HepG2 (cell line): ENCODE data around the gene VSTM1. TPM values are rescaled to one million over a fixed set of nuclear protein-coding genes. Genes with fewer than 3 reads are reported as not detected.

ENCODE experiments used
- ATAC-seq: fragments of 200-7000 bp; cut with Tn5 transposase; 3 replicates; pipeline ENCODE4 v1.9.1; 2020; ENCODE audit warnings: mild to moderate bottlenecking, moderate library complexity
- BruUV-seq: library from RNA; stranded (reverse); fragments of 400-500 nt; replicated peaks from 2 replicates; lab custom pipeline; 2021; lab: Mats Ljungman, UMichigan
- CTCF ChIA-PET: fragments of 300-600 bp; formaldehyde crosslinking; extraction: SDS; loops from one replicate; lab custom pipeline; 2021; ENCODE audit warnings: low total read pairs, inconsistent platforms, low intra/inter-chr PET ratio; lab: Yijun Ruan, JAX
- POLR2A ChIA-PET: fragments of 350-600 bp; sonication (Branson Sonifier 250); formaldehyde crosslinking; loops from one replicate; lab custom pipeline; 2020; ENCODE audit warnings: antibody characterized with exemption, inconsistent platforms; lab: Yijun Ruan, JAX
- DNase-seq: peaks from one replicate; pipeline ENCODE4 v3.0.0-alpha.2; 2015; ENCODE audit warnings: low spot score
- FAIRE-seq: peaks from 3 replicates; lab custom pipeline; 2011; peaks lifted over from hg19 to GRCh38; lab: Jason Lieb, UNC
- H2AFZ ChIP-seq: one replicate; pipeline ENCODE4 v1.6.1; 2011; ENCODE audit warnings: low read length, inconsistent platforms
- H3K27ac ChIP-seq: fragments of 300-600 bp; 3 replicates; pipeline ENCODE4 v1.8.0; 2011; ENCODE audit warnings: mixed run types, mild to moderate bottlenecking, mixed read lengths, low read length, inconsistent platforms; ENCODE audit not compliant: insufficient read depth; ENCODE audit errors: extremely low read length
- H3K27me3 ChIP-seq, 2 experiments: fragments of 200-600 bp in 1 of 2; 2 replicates in 1 of 2; 3 replicates in 1 of 2; pipeline versions ENCODE4 v1.6.0 to v1.8.0; 2011; ENCODE audit warnings: low read length in 2 of 2, mild to moderate bottlenecking in 2 of 2, moderate library complexity in 2 of 2, inconsistent platforms in 1 of 2; ENCODE audit not compliant: insufficient read depth in 2 of 2, control insufficient read depth in 1 of 2
- H3K36me3 ChIP-seq, 2 experiments: fragments of 200-600 bp in 1 of 2; replicated peaks in 1 of 2; 2 replicates in 1 of 2; 3 replicates in 1 of 2; pipeline versions ENCODE4 v1.5.1 to v1.8.0; 2011; ENCODE audit warnings: low read length in 2 of 2, inconsistent platforms in 1 of 2; ENCODE audit not compliant: insufficient read depth in 2 of 2, control insufficient read depth in 1 of 2
- H3K4me1 ChIP-seq: 2 replicates; pipeline ENCODE4 v1.5.1; 2012; ENCODE audit warnings: low read length, inconsistent platforms; ENCODE audit not compliant: insufficient read depth
- H3K4me2 ChIP-seq: 2 replicates; pipeline ENCODE4 v1.6.0; 2011; ENCODE audit warnings: low read depth, low read length, inconsistent platforms
- H3K4me3 ChIP-seq, 3 experiments: fragments of 200-600 bp in 1 of 3; sonication (generic), shearing (Covaris generic) in 1 of 3; replicated peaks in 1 of 3; 2 replicates each; pipeline ENCODE4 v1.5.1; 2011 to 2016; ENCODE audit warnings: low read length in 3 of 3, inconsistent platforms in 2 of 3, low read depth in 2 of 3, mild to moderate bottlenecking in 2 of 3, control low read depth in 1 of 3, mixed read lengths in 1 of 3; ENCODE audit not compliant: insufficient read depth in 1 of 3
- H3K79me2 ChIP-seq: one replicate; pipeline ENCODE4 v1.6.1; 2011; ENCODE audit warnings: low read length, inconsistent platforms; ENCODE audit not compliant: insufficient read depth
- H3K9ac ChIP-seq: 2 replicates; pipeline ENCODE4 v1.6.0; 2011; ENCODE audit warnings: mild to moderate bottlenecking, low read depth, low read length, inconsistent platforms; ENCODE audit not compliant: insufficient read depth
- H3K9me3 ChIP-seq: 2 replicates; pipeline ENCODE4 v1.5.1; 2012; ENCODE audit warnings: mild to moderate bottlenecking, low read length
- H4K20me1 ChIP-seq: 2 replicates; pipeline ENCODE4 v1.6.0; 2011; ENCODE audit warnings: inconsistent platforms, mild to moderate bottlenecking, low read length, moderate library complexity; ENCODE audit not compliant: insufficient read depth
- ZFY ChIP-seq: sonication (generic); formaldehyde crosslinking; IDR thresholded peaks from 2 replicates; pipeline ENCODE4 v1.4.0; 2020; ENCODE audit warnings: missing genetic modification reagents
- ZNF737 ChIP-seq: sonication (generic); formaldehyde crosslinking; IDR thresholded peaks from 2 replicates; pipeline ENCODE4 v1.5.0; 2020; ENCODE audit warnings: missing genetic modification reagents, mild to moderate bottlenecking, borderline replicate concordance
- WGBS: methylation state at CpG from one replicate; pipeline ENCODE4 v1.1.6; 2017; ENCODE audit warnings: low lambda C conversion rate; 5-methylcytosine and 5-hydroxymethylcytosine counted together
- in situ Hi-C: cut with HindIII; loops from 2 replicates; pipeline ENCODE4 v1.10.0; 2017; ENCODE audit warnings: low pct_unique_long_range_greater_than_20kb; ENCODE audit not compliant: extremely low pct_ligation_motif_present
- intact Hi-C: fragments of 100-400 bp; cut with micrococcal nuclease; formaldehyde crosslinking; loops from one replicate; pipeline ENCODE4 v1.10.0; 2022; ENCODE audit not compliant: unreplicated experiment
- polyA plus RNA-seq, 8 experiments: library from polyadenylated mRNA; depleted of rRNA in 3 of 8; stranded (reverse) in 7 of 8; unstranded in 1 of 8; fragments of >200 nt; fragmentation: Illumina TruSeq in 4 of 8; extraction: Trizol in 4 of 8; gene quantifications; 2 replicates each; pipeline versions ENCODE4 v1.2.1 to v1.2.3, GENCODE V29; 2011 to 2016; ENCODE audit warnings: low read depth in 4 of 8, missing spikeins in 1 of 8, mixed read lengths in 1 of 8; ENCODE audit not compliant: insufficient read depth in 1 of 8
- total RNA-seq, 5 experiments: library from RNA; depleted of rRNA; stranded (reverse); fragments of >200 nt; fragmentation: Illumina TruSeq; extraction: Trizol; gene quantifications; 2 replicates each; pipeline ENCODE4 v1.2.3, GENCODE V29; 2016; ENCODE audit warnings: low read depth in 1 of 5
- TF ChIP-seq, protein P1 (sequence below): sonication (generic); formaldehyde crosslinking; IDR thresholded peaks from 2 replicates; pipeline ENCODE4 v1.4.0; 2020; ENCODE audit warnings: mild to moderate bottlenecking, missing genetic modification reagents
- TF ChIP-seq, protein P2 (sequence below), 2 experiments: fragments of 450-650 bp in 1 of 2; sonication (generic) in 1 of 2; formaldehyde crosslinking in 1 of 2; IDR thresholded peaks; 2 replicates each; pipeline versions ENCODE4 v1.6.1 to v1.8.0; 2016 to 2022; ENCODE audit warnings: antibody characterized with exemption in 1 of 2, mild to moderate bottlenecking in 1 of 2, missing genetic modification reagents in 1 of 2

Gene VSTM1
- total and polyA plus RNA-seq, 2 of the 13 experiments (the other 11 are each of a cell fraction or from before 2014, with no cell fraction given) = not detected

DNA sequence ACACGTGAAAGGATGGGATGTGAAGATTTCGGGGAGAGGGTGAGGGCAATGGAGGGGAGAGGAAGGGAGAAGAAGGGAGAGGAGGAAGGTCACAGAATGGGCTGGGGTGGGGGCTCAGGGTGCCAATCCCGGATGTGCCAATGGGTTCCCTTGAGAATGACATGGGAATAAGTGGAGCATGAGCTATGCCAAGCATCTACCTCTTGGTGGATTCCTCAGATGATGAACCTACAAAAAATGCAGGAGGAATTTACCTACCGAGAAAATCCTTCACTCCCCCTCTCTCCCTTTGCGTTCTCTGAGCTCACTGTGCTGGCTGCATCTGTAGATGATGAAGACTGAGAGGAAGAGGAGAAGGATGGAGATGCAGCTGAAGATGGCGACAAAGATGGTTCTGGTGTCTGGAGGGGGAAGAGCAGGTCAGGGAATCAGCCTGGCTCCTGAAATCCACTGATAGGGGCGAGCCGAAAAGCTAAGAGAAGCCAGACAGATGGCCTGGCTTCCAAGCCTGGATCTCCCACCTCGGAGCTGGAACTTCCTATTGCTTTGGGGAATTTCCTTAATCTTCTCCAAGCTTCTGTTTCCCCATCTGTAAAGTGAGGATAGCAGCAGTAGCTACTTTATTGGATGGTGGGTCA is 21.6 kb downstream of the VSTM1 start:
- WGBS = 25% methylated on average over 9 of the region's 9 CpGs
- in situ Hi-C loops = no loop called here
- DNase-seq (no peak), FAIRE-seq (no peak), ATAC-seq (no peak)
- no peak overlapping the region for H3K9ac ChIP-seq
- BruUV-seq = no TSS peak
- H3K27me3 ChIP-seq = peaks cover 0 to 2% of the 10 kb centered on the region in 2 experiments; a peak in 1 of 5 replicates
- H3K4me2 ChIP-seq = no peak overlapping the region
- intact Hi-C loops = no loop called here
- H4K20me1 ChIP-seq = no peaks in the 10 kb centered on the region
- no peaks in the 10 kb centered on the region for H3K9me3 ChIP-seq
- H3K27ac ChIP-seq = no peak overlapping the region
- POLR2A ChIA-PET = no interaction called here
- H3K79me2 ChIP-seq = no peaks in the 10 kb centered on the region
- CTCF ChIA-PET = no interaction called here
- no peak overlapping the region for H3K4me3 ChIP-seq
- H3K36me3 ChIP-seq = no peaks in the 10 kb centered on the region
- no peak for TF ChIP-seq ZFY
- TF ChIP-seq, protein P1, sequence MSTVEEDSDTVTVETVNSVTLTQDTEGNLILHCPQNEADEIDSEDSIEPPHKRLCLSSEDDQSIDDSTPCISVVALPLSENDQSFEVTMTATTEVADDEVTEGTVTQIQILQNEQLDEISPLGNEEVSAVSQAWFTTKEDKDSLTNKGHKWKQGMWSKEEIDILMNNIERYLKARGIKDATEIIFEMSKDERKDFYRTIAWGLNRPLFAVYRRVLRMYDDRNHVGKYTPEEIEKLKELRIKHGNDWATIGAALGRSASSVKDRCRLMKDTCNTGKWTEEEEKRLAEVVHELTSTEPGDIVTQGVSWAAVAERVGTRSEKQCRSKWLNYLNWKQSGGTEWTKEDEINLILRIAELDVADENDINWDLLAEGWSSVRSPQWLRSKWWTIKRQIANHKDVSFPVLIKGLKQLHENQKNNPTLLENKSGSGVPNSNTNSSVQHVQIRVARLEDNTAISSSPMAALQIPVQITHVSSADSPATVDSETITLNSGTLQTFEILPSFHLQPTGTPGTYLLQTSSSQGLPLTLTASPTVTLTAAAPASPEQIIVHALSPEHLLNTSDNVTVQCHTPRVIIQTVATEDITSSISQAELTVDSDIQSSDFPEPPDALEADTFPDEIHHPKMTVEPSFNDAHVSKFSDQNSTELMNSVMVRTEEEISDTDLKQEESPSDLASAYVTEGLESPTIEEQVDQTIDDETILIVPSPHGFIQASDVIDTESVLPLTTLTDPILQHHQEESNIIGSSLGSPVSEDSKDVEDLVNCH (CRISPR knock-in tag) = no peak
- no peaks in the 10 kb centered on the region for H3K4me1 ChIP-seq
- no peak overlapping the region for H2AFZ ChIP-seq

DNA sequence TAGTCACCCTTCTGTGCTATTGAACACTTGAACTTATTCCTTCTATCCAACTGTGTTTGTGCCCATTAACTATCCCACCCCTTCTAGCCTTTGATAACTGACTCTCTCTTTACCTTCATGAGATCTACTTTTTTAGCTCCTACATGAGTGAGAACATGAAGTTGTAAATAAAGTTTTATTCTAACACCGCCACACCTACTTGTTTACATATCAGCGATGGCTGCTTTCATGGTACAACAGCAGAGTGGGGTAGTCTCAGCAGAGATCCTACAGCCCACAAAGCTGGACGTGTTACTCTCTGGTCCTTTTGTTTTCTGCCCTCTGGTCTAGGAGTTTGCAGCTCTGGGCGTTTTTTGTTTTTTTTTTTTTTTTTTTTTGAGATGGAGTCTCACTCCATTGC is 23.7 kb downstream of the VSTM1 start:
- BruUV-seq = no TSS peak
- no peak for DNase-seq
- no peaks in the 10 kb centered on the region for H3K36me3 ChIP-seq
- H3K79me2 ChIP-seq = no peaks in the 10 kb centered on the region
- TF ChIP-seq ZNF737 = no peak
- TF ChIP-seq, protein P2, sequence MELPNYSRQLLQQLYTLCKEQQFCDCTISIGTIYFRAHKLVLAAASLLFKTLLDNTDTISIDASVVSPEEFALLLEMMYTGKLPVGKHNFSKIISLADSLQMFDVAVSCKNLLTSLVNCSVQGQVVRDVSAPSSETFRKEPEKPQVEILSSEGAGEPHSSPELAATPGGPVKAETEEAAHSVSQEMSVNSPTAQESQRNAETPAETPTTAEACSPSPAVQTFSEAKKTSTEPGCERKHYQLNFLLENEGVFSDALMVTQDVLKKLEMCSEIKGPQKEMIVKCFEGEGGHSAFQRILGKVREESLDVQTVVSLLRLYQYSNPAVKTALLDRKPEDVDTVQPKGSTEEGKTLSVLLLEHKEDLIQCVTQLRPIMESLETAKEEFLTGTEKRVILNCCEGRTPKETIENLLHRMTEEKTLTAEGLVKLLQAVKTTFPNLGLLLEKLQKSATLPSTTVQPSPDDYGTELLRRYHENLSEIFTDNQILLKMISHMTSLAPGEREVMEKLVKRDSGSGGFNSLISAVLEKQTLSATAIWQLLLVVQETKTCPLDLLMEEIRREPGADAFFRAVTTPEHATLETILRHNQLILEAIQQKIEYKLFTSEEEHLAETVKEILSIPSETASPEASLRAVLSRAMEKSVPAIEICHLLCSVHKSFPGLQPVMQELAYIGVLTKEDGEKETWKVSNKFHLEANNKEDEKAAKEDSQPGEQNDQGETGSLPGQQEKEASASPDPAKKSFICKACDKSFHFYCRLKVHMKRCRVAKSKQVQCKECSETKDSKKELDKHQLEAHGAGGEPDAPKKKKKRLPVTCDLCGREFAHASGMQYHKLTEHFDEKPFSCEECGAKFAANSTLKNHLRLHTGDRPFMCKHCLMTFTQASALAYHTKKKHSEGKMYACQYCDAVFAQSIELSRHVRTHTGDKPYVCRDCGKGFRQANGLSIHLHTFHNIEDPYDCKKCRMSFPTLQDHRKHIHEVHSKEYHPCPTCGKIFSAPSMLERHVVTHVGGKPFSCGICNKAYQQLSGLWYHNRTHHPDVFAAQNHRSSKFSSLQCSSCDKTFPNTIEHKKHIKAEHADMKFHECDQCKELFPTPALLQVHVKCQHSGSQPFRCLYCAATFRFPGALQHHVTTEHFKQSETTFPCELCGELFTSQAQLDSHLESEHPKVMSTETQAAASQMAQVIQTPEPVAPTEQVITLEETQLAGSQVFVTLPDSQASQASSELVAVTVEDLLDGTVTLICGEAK (IDR thresholded peaks at IDR 0.05) = peak; percentile 18; the same call in 1 of the 2 replicates
- TF ChIP-seq, protein P2 (CRISPR knock-in tag; IDR thresholded peaks at IDR 0.05) = peak; percentile 59; the same call in 1 of the 2 replicates
- intact Hi-C loops (no loop called here), in situ Hi-C loops (no loop called here)
- no peak overlapping the region for H3K4me2 ChIP-seq
- ChIA-PET POLR2A (no interaction called here), CTCF (no interaction called here)
- peaks cover 0 to 2% of the 10 kb centered on the region in 2 experiments; a peak in 1 of 5 replicates for H3K27me3 ChIP-seq
- FAIRE-seq = no peak
- H2AFZ ChIP-seq = no peak overlapping the region
- ATAC-seq = no peak
- no peaks in the 10 kb centered on the region for H4K20me1 ChIP-seq
- H3K4me1 ChIP-seq = no peaks in the 10 kb centered on the region
- H3K27ac ChIP-seq = no peak overlapping the region
- 36% methylated on average over 4 of the region's 4 CpGs for WGBS
- no peak overlapping the region for H3K9ac ChIP-seq
- H3K9me3 ChIP-seq = no peaks in the 10 kb centered on the region
- no peak overlapping the region for H3K4me3 ChIP-seq
